HG02642 (cell line): ENCODE measurements around the gene IRF2BP2.

ENCODE experiments used
- ATAC-seq: cut with Tn5 transposase; IDR thresholded peaks from one replicate; pipeline ENCODE4 v1.9.1; 2021; ENCODE audit warnings: mild to moderate bottlenecking; ENCODE audit not compliant: unreplicated experiment, poor library complexity

IRF2BP2 gene

DNA sequence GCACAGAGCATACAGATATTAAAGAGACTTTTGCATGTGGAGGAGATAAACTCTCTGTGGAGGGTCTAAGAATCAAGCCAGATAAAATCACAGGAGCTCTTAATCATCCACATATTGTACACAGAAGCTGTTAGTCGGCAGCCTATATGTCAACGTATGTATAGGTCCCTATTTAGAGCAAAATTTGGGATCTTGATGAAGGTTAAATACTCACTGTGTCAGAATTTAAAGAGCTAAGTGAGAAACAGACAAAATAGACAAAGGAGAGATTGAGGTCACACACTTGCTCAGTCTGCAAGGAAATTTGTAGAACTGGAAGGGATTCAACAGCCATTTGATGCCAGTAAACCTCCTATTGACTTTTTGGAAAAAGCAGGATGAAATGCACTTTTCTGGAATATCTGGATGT is 4.1 kb upstream of the IRF2BP2 start:
- no peak for ATAC-seq

- no peak for ATAC-seq
Measured at GRCh38 chr1:234613128-234613875, 3.3 kb upstream of the IRF2BP2 start.

DNA sequence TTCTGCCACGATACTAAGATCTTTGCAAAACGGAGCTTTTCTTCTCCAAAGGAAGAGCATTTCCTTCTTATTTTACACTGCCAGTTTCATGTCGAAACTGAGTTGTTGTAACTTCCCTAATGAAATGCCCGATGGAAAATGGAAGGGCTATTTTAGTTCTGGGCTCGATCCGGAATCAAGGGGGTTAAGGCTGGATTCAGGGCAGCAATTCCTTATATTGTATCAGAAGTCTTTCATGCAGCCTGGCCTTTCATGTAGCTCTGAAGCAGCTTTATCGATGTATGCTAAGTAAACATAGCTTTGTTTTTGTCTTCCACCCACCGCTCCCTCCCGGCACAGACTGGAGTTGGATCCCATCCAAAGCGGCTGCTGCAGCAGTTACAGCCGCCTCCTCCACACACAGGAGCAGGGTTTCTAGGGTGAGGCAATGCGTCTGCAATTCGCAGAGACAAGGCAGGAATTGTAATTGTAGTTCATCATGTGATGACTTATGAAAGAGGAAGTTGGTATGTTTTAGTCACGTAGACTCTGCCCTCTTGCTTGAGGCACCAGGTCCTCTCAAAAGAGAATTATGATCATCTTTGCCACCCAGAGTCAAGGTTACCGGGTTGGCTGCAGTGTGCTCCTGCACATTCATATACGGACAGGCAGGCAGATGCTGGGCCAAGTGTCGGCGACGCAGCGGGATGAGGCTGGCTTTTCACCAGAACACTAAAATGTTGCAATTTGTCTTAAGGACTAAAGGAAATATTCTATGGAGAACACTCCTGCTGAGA is 2.6 kb upstream of the IRF2BP2 start:
- ATAC-seq, result peak; percentile 25

GRCh38 chr1:234611847-234612351 is 1.9 kb upstream of the IRF2BP2 start:
- no peak for ATAC-seq

- peak; percentile 21 for ATAC-seq
Measured at GRCh38 chr1:234611225-234611846, 1.4 kb upstream of the IRF2BP2 start.

- peak; percentile 55 for ATAC-seq
Measured at GRCh38 chr1:234610666-234611224, 767 bp upstream of the IRF2BP2 start.

DNA sequence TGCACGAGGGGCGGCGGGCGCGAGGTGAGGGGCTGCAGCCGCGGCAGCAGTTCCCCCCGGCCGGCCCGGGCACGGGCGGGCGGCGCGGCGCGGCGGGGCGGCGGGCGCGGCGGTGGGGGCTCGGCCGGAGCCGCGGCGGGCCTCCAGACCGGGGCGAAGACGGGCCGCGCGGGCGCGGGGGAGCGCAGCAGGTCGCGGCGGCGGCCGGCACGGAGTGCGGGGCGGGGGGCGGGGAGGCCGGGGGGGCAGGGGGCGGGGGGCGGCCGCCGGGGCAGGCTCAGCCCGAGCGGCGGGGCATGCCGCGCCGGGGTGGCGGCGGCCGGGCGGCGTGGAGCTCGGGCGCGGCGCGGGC is 311 bp downstream of the IRF2BP2 start:
- no peak for ATAC-seq

- ATAC-seq, result no peak
Measured at GRCh38 chr1:234608911-234609690, 877 bp downstream of the IRF2BP2 start.

- ATAC-seq, result peak; percentile 22
Measured at GRCh38 chr1:234608025-234608910, 1.7 kb downstream of the IRF2BP2 start.

DNA sequence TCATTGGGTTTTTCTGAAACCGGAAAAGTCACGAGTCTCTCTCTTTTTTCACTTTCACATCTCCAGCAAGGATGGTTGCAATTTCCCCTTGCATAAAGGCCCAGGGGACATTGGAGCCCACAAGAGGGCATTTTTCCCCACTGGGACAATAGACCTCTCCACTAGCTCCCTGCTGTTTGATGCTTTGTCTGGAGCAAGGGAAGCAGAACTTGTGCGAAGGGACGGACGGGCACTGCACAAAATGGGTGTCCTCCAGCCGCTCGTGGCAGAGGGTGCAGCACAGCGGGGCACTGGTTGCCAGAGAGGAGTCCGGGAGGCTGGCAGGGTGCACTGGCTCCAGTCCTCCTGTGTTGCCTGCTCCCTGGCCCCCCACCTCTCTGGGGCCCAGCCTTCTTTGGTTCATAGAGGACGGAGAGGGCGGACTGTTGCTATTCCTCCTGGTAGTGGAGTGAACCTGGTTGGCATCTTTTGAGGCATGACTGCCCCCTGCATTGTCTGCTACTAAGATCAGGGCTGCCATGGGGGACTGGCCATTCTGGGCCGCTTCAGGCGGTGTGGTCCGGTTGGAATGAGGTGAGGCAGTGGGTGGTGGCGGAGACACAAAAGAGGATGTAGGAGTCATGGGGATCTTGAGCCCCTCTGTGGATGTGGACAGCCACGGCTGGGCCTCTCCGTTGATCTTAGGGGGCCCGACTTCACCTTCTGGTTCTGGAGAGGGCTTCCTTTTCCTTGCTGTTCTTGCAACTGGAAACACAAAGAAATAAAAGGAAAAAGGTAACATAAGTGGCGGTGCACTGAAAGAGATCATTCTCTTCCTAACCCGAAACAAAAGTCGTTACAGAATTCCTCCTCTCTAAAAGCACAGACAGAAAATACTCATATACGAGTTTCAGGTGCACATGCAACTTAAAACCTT is 2.6 kb downstream of the IRF2BP2 start:
- ATAC-seq, result no peak

DNA sequence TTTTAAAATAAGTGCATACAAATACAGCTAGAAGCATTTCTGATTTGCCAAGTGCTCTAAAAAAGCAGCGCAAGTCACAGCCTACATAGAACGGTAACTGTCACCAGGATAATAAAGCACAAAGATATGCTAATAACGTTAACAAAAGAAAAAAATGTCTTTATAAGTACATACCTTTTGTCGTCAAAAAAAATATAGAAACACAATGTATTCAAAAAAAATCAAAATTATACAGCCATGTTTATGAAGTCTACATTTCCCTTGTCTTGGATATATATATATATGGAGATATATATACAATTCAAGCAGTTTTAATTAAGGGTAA is 3.2 kb downstream of the IRF2BP2 start:
- ATAC-seq, result no peak

DNA sequence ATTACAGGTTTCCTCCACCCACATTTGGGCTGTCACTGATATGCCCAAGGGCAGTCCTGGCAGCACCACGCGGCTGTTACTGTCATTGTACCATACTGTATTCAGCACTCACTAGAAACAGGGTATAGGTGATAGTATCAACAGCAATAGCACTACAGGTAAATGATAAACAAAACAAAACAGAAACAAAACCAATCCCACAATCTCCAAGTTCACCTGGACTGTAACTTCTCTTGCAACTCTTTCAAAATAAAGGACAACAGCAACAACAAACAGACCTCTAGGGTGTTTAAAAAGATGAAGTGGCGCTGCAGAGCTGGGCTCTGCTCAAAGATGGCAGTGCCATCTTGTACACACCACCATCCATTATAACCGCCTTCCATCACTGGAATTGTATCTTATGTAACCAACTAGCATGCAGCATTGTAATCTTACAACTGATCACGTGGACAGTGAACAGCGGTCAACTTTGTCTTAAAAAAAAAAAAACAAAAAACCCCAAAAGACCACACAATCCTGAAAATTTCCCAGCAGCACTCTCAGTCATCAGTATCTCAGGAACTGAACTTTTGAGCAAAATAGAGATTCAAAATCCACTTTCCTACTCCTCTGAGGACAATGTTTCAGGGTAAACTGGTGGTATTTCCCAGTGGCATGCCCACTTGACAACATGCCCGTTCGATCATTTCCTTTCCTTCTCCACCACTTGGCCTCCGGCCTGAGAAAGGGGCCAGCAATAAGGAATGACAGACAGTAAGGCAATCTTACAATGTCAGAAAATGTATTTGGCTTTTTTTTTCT is 3.8 kb downstream of the IRF2BP2 start:
- no peak for ATAC-seq

- no peak for ATAC-seq
Measured at GRCh38 chr1:234605399-234605982, 4.5 kb downstream of the IRF2BP2 start.

DNA sequence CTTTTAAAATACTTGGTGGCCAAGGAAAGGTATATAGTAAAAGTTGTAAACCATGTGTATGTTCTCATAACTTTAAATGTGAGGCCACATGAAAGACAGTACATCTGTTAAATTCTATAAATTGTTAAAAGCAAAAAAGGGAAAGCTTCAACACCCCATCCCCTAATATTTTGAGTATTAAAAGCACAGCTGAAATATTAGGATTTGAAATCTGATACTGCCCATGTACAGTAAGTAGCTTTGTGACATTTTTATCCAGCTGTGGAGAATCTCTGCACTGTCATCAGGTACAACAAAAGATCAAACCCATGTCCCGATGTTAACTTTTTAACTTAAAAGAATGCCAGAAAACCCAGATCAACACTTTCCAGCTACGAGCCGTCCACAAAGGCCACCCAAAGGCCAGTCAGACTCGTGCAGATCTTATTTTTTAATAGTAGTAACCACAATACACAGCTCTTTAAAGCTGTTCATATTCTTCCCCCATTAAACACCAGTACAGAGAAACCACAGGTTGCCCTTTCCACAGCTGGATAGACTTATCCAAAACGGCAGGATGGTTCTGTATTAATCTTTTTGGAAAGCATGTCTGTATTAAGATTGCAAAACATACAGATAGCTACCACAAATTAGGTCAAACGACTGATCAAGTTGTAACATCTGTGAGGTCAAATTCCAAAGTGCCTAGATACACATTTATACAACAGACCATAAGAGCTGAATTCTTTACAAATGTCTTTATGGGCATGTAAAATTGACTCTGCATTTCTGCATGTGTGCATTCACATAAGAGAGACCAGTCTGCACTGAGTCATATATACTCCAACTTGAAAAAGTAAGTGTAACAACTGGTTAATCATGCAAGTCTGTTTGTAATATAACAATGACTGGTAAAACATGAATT is 5.2 kb downstream of the IRF2BP2 start:
- ATAC-seq, result no peak

- no peak for ATAC-seq
Measured at GRCh38 chr1:234603221-234604204, 6.5 kb downstream of the IRF2BP2 start.
